Stimulated activated CD4-positive, alpha-beta T cell treated with anti-CD3 and anti-CD28 coated beads, Interleukin-12 subunit alpha, Interleukin-12 subunit beta, amount 100 ng/mL, for 4 hours (primary cell): ENCODE data around the gene RTTN.
"Not testable (repeated sequence)": the region's sequence is repeated elsewhere in the genome, so short reads cannot be mapped to it uniquely, and the experiment has no call there.

Experiments used
- DNase-seq: peaks from one replicate; pipeline ENCODE4 v3.0.0-alpha.2; 2020

Gene RTTN

DNA sequence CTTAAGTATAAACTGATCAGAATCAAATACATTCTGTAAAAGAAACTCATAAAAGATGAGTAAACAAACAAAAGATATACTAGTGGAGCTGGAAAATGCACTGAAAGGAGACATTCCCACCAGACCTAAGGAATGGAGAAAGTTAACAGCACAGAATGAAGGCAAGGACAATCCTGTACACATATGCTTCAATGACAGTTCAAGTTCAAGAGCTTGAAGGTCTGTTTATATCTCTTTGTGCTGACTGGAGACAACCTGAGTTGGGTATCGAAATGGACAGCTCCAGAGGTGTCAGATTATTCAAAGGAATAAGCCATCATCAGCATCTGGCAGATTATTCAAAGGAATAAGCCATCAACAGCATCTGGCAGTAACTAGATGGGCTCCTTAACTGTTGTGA is 184.0 kb downstream of the RTTN start:
- no peak for DNase-seq

DNA sequence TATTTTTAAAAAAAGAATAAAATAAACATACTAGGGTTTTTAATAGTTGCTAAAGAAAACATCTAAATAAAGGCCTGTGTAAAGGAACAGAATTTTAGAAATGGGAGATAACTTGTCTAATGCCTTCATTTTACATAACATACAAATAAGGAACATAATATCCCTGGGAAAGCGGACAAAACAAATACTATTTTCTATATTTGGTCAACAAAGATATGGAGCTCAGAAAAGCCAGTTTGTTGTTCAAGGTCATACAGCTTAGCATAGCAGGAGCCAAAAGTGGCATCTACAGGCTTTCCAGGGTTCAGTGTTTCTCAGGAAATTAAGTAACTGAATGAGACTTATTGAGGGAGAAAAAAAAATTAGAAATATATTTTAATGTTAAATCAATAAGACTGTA is 184.4 kb downstream of the RTTN start:
- DNase-seq = no peak

DNA sequence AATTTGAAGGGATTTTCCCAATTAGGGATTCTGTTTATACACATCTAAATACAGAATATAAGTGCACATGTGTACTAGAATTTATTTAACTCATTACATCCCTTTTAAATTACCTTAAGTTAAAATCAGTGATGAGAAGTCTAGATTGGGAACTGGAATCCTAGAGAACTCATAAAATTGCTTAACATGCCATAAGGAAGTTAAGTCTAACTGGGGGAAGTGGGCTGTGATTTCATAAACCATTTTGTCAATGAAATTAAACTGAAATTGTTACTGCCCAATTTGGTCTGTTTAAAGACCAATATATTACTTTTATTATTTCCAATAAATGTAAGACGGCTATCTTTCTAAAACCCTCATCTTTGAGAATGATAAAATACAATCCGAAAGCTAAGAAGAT is 185.5 kb downstream of the RTTN start:
- no peak for DNase-seq

DNA sequence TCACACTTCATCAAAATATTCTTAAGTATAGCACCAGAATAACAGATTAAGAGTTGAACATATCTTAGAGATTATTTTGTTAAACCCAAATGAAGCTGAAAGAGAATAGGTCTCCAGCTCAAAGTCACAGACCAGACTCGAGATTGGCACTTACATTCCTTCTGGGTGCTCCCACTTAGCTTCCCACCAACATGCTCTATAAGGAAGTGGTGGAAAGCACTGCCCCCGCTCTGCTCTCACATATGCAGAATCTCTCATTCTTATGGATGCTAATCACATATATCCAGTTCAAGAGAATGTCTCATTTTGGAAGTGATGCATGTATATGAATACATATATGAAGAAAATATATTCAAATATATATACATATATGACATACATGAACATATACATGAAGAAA is 186.4 kb downstream of the RTTN start:
- no peak for DNase-seq

- DNase-seq = no peak
Measured at GRCh38 chr18:70015127-70015526, 190.4 kb downstream of the RTTN start.

- no peak for DNase-seq
Measured at GRCh38 chr18:70005580-70005979, 199.9 kb downstream of the RTTN start.

GRCh38 chr18:70004696-70005095 is 200.8 kb downstream of the RTTN start:
- no peak for DNase-seq

- DNase-seq = no peak
Measured at GRCh38 chr18:69999656-70000055, 205.8 kb downstream of the RTTN start.

DNA sequence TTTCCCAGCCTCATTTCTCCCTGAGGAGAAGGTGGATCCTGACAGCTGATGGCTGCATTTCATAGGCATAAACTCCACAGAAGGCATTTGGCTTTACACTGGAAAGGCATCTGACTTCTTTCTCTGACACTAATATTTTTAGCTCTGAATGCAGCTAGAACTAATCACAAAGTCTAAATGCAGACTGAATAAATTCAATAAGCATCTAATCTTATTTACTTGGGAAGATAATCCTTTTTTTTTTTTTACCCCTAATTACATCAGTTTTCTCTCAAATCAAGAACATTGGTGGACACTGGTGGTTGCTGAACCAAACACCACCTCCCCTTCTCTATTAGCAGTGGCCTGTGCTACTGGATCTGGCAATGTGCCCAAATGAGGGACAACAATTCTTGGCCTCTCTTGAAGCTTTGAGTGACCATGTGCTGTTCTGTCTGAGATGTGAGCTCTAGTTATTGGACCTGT is 206.9 kb downstream of the RTTN start:
- no peak for DNase-seq

- no peak for DNase-seq
Measured at GRCh38 chr18:69996951-69997798, 208.3 kb downstream of the RTTN start.

- DNase-seq = no peak
Measured at GRCh38 chr18:69996417-69996816, 209.1 kb downstream of the RTTN start.

DNA sequence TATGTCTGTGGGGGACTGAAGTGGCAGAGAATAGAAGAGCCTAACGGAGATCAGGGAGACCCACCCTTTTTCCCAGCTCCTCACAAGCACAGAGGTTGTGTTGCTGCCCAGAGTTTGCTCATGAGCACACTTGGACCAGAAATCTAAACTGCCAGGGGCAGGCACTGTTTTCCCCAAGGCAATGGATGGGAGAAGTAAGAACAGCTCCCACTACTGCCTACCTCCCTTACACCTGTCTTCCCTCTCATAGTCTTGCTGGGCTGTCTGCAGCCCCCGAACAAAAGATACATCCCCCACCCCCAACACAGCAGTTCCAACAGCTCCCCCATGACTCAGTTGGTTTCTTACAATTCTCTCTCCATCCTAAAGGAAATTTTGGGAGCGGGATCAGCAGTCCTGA is 209.7 kb downstream of the RTTN start:
- DNase-seq = no peak

- DNase-seq = no peak
Measured at GRCh38 chr18:69992776-69993175, 212.7 kb downstream of the RTTN start.

- DNase-seq = no peak
Measured at GRCh38 chr18:69987870-69988269, 217.6 kb downstream of the RTTN start.

GRCh38 chr18:69985239-69985638 is 220.2 kb downstream of the RTTN start:
- DNase-seq = no peak

DNA sequence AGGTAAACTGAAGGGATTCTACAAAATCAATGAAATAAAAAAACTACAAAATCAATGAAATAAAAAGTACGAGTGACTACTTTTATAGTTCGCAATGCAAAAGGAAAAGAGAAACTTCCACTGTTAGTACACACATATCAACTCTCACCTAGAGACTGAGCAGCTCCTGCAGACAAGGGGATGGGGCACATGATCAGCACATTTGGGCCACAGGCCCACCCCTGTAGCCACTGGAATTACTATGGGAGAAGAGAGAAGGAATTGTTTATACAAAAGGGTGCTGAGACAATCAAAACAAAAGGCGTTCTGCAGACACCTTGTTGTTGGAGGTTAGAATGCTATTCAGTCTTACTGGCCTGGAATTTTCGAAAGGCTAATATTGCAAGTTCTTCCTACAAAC is 223.1 kb downstream of the RTTN start:
- DNase-seq = no peak

DNA sequence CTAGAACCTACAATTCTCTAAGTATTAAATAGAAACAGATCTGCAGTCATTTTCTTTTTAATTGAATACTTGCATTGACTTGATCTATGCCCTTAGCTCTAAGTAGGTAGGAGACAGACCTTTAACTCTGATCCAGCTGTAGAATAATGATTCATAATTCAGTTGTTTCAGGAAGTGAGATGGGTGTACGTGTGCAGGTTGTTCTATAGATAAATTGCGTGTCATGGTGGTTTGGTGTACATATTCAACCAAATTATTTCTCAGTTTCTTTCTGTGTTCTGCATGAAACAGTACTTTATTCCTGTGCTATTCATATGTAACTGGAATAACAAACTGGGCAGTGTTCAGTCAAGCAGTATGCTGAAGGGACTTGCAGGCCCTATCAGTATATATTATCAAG is 223.5 kb downstream of the RTTN start:
- DNase-seq = no peak

GRCh38 chr18:69980982-69981804 is 224.3 kb downstream of the RTTN start:
- DNase-seq = no peak

DNA sequence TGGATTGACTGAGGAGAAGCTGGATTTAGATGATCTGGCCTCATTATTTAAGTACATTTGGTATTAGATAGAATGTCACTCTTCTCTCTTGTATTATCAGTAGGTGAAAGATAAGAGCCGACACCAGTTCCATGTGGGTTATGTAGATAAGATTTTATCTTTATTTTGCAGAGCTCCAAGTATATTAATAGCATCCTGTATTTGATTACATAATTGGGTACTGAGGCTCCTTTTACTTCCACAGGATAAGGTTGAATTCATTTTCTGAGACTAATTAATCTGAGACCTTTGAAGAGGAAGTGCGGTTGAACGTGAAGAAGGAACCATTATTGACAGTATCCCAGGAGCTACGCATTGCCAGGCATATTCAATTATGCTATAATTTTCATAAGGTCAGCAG is 225.0 kb downstream of the RTTN start:
- no peak for DNase-seq

GRCh38 chr18:69978732-69979715 is 226.5 kb downstream of the RTTN start:
- no peak for DNase-seq

DNA sequence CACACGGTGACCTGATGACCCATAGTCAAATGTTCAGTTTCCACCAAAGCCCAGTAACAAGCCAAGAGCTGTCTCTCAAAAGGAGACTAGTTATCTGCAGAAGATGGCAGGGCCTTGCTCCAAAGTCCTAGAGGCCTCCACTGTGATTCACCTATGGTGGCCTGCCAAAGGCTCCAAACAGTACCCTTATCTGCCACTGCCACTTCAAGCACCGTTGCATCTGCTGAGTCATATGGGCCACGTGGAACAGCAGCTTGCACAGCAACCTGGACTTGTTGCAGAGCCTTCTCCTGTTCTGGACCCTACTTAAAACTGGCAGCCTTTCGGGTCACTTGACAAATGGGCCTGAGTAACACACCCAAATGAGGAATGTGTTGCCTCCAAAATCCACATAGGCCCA is 230.2 kb downstream of the RTTN start:
- DNase-seq = not testable (repeated sequence)

DNA sequence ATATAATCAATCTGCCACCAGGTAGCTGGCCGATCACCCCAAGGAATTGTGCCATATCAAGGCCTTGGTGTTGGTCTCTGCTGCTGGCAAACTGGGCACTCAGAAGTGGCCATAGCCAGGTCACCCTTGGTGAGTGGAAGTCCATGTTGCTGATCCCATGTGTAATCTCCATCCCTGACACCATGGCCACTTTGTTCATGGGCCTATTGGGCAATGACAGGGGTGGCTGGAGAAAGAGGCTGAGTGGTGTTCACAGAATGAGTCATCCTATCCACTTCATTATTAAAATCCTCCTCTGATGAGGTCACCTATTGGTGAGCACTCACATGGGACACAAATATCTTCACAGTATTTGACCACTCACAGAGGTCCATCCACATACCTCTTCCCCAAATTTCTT is 231.1 kb downstream of the RTTN start:
- DNase-seq = no peak

- no peak for DNase-seq
Measured at GRCh38 chr18:69969491-69969890, 236.0 kb downstream of the RTTN start.
